ENCODE data around the gene SEC61A2.
"Not testable (repeated sequence)": the region's sequence is repeated elsewhere in the genome, so short reads cannot be mapped to it uniquely, and the experiment has no call there.

The SEC61A2 gene

GRCh38 chr10:12097361-12097760 is 32.1 kb upstream of the SEC61A2 start:
- not testable (repeated sequence) for H3K27me3 ChIP-seq (ENCODE audit: insufficient read depth, low read length, poor library complexity); DNase-seq; H3K56ac ChIP-seq (ENCODE audit: low read length); H3K4me3 ChIP-seq (ENCODE audit: low read length); H2BK15ac ChIP-seq (replicated peaks; ENCODE audit: low read depth); H3K18ac ChIP-seq (ENCODE audit: low read length); H3K4ac ChIP-seq (ENCODE audit: low read depth, low read length); H2AK5ac ChIP-seq (ENCODE audit: low read length); H3K4me1 ChIP-seq (ENCODE audit: control insufficient read depth, low read depth, low read length); H4K8ac ChIP-seq (ENCODE audit: low read depth, low read length); H4K5ac ChIP-seq (ENCODE audit: low read length); H3K79me2 ChIP-seq (ENCODE audit: control insufficient read depth, insufficient read depth, low read length); H3K79me1 ChIP-seq (ENCODE audit: low read length); H3K27ac ChIP-seq (ENCODE audit: low read depth, low read length); H2BK5ac ChIP-seq (ENCODE audit: low read length); H3K4me2 ChIP-seq (ENCODE audit: low read length); H2BK120ac ChIP-seq (ENCODE audit: low read depth, low read length); H3K9ac ChIP-seq (ENCODE audit: low read length); H3K36me3 ChIP-seq (ENCODE audit: control insufficient read depth, insufficient read depth, low read length); H3K23ac ChIP-seq (ENCODE audit: low read length)
- WGBS (ENCODE audit: extremely low coverage, insufficient coverage, low lambda C conversion rate), result no CpG with 5 or more reads among the region's 9 CpGs

DNA sequence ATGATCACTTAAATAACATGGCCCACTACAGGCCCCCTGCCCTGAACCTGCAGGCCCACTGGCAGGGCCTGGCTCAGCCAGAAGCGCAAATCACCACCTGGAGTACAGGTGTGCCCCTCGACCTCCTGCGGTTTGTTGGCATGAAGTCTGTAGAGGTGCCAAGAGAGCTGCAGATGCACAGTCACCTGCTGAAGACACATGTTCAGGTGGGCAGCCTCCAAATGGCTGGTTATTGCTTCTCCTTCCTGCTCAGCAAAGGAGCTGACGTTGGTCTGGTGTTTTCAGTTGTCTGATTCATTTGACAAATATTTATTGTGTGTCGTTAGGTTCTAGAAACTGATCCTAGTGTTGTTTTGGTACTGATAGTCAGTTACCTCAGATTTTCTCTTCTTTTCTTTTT is 31.7 kb upstream of the SEC61A2 start:
- Histone ChIP-seq H3K4me1 (ENCODE audit: control insufficient read depth, low read depth, low read length) (no peaks in the 10 kb centered on the region), H3K79me2 (ENCODE audit: control insufficient read depth, insufficient read depth, low read length) (no peaks in the 10 kb centered on the region), H2BK15ac (replicated peaks; ENCODE audit: low read depth) (no peak overlapping the region), H3K79me1 (ENCODE audit: low read length) (no peaks in the 10 kb centered on the region), H3K18ac (ENCODE audit: low read length) (no peak overlapping the region), H4K8ac (ENCODE audit: low read depth, low read length) (no peak overlapping the region), H3K27ac (ENCODE audit: low read depth, low read length) (no peak overlapping the region), H3K9ac (ENCODE audit: low read length) (no peak overlapping the region), H4K5ac (ENCODE audit: low read length) (no peak overlapping the region), H3K4ac (ENCODE audit: low read depth, low read length) (no peak overlapping the region), H3K4me2 (ENCODE audit: low read length) (no peak overlapping the region), H3K27me3 (ENCODE audit: insufficient read depth, low read length, poor library complexity) (no peaks in the 10 kb centered on the region), H3K56ac (ENCODE audit: low read length) (no peak overlapping the region), H3K4me3 (ENCODE audit: low read length) (no peak overlapping the region), H2AK5ac (ENCODE audit: low read length) (no peak overlapping the region), H3K36me3 (ENCODE audit: control insufficient read depth, insufficient read depth, low read length) (peaks cover 4% of the 10 kb centered on the region), H2BK5ac (ENCODE audit: low read length) (no peak overlapping the region), H3K23ac (ENCODE audit: low read length) (no peak overlapping the region), H2BK120ac (ENCODE audit: low read depth, low read length) (no peak overlapping the region)
- DNase-seq, result no peak
- no CpG with 5 or more reads among the region's 5 CpGs for WGBS (ENCODE audit: extremely low coverage, insufficient coverage, low lambda C conversion rate)

DNA sequence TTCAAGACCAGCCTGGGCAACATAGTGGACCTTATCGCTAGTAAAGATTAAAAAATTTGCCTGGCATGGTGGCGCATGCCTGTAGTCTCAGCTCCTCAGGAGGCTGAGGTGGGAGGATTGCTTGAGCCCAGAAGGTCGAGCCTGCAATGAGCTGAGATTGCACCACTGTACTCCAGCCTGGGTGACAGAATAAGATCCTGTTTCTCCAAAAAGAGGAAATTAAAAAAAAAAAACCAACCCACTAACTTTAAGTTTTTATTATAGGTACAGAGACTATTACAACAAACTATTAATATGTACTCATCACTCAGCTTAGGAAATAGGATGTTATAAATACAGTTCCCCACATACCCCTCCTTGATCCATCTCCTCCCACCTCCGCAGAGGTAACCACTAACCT is 30.5 kb upstream of the SEC61A2 start:
- no peak overlapping the region for H4K8ac ChIP-seq (ENCODE audit: low read depth, low read length)
- no peak overlapping the region for H2BK15ac ChIP-seq (replicated peaks; ENCODE audit: low read depth)
- no peak overlapping the region for H3K18ac ChIP-seq (ENCODE audit: low read length)
- no peak overlapping the region for H3K4me3 ChIP-seq (ENCODE audit: low read length)
- DNase-seq, result no peak
- no peak overlapping the region for H3K23ac ChIP-seq (ENCODE audit: low read length)
- no peaks in the 10 kb centered on the region for H3K79me2 ChIP-seq (ENCODE audit: control insufficient read depth, insufficient read depth, low read length)
- no peak overlapping the region for H2BK5ac ChIP-seq (ENCODE audit: low read length)
- H3K27ac ChIP-seq (ENCODE audit: low read depth, low read length), result no peak overlapping the region
- no peaks in the 10 kb centered on the region for H3K79me1 ChIP-seq (ENCODE audit: low read length)
- H3K4ac ChIP-seq (ENCODE audit: low read depth, low read length), result no peak overlapping the region
- no peak overlapping the region for H2AK5ac ChIP-seq (ENCODE audit: low read length)
- peaks cover 6% of the 10 kb centered on the region for H3K36me3 ChIP-seq (ENCODE audit: control insufficient read depth, insufficient read depth, low read length)
- no peaks in the 10 kb centered on the region for H3K27me3 ChIP-seq (ENCODE audit: insufficient read depth, low read length, poor library complexity)
- H3K9ac ChIP-seq (ENCODE audit: low read length), result no peak overlapping the region
- no peak overlapping the region for H2BK120ac ChIP-seq (ENCODE audit: low read depth, low read length)
- H3K4me1 ChIP-seq (ENCODE audit: control insufficient read depth, low read depth, low read length), result no peaks in the 10 kb centered on the region
- no peak overlapping the region for H4K5ac ChIP-seq (ENCODE audit: low read length)
- H3K56ac ChIP-seq (ENCODE audit: low read length), result no peak overlapping the region
- WGBS (ENCODE audit: extremely low coverage, insufficient coverage, low lambda C conversion rate), result no CpG with 5 or more reads among the region's 4 CpGs
- no peak overlapping the region for H3K4me2 ChIP-seq (ENCODE audit: low read length)

DNA sequence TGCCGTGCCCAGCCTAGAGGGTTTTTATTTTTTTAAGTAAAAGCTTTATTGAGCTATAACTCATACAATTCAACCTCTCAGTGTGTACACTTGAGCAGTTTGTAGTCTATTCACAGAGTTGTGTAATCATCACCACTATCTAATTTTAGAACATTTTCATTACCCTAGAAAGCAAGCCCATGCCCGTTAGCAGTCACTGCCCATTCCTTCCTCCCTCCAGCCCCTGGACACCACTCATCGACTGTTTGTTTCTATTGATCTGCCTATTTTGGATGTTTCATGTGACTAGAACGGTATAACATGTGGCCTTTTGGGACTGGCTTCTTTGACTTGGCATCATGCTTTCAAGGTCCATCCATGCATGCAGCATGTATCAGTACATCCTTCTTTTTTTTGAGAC is 25.7 kb upstream of the SEC61A2 start:
- H3K4me3 ChIP-seq (ENCODE audit: low read length), result no peak overlapping the region
- DNase-seq, result no peak
- H3K79me2 ChIP-seq (ENCODE audit: control insufficient read depth, insufficient read depth, low read length), result no peaks in the 10 kb centered on the region
- WGBS (ENCODE audit: extremely low coverage, insufficient coverage, low lambda C conversion rate), result no CpG with 5 or more reads among the region's 4 CpGs
- no peak overlapping the region for H3K4me2 ChIP-seq (ENCODE audit: low read length)
- no peaks in the 10 kb centered on the region for H3K27me3 ChIP-seq (ENCODE audit: insufficient read depth, low read length, poor library complexity)
- H3K36me3 ChIP-seq (ENCODE audit: control insufficient read depth, insufficient read depth, low read length), result peaks cover 5% of the 10 kb centered on the region
- no peak overlapping the region for H3K27ac ChIP-seq (ENCODE audit: low read depth, low read length)
- no peak overlapping the region for H3K9ac ChIP-seq (ENCODE audit: low read length)
- H3K18ac ChIP-seq (ENCODE audit: low read length), result no peak overlapping the region
- no peak overlapping the region for H2BK5ac ChIP-seq (ENCODE audit: low read length)
- H3K56ac ChIP-seq (ENCODE audit: low read length), result no peak overlapping the region
- no peak overlapping the region for H3K23ac ChIP-seq (ENCODE audit: low read length)
- no peaks in the 10 kb centered on the region for H3K4me1 ChIP-seq (ENCODE audit: control insufficient read depth, low read depth, low read length)
- no peak overlapping the region for H3K4ac ChIP-seq (ENCODE audit: low read depth, low read length)
- H3K79me1 ChIP-seq (ENCODE audit: low read length), result no peaks in the 10 kb centered on the region
- H4K8ac ChIP-seq (ENCODE audit: low read depth, low read length), result no peak overlapping the region
- no peak overlapping the region for H2BK15ac ChIP-seq (replicated peaks; ENCODE audit: low read depth)
- H4K5ac ChIP-seq (ENCODE audit: low read length), result no peak overlapping the region
- no peak overlapping the region for H2AK5ac ChIP-seq (ENCODE audit: low read length)
- H2BK120ac ChIP-seq (ENCODE audit: low read depth, low read length), result no peak overlapping the region

GRCh38 chr10:12107781-12108180 is 21.7 kb upstream of the SEC61A2 start:
- Histone ChIP-seq H2BK120ac (ENCODE audit: low read depth, low read length) (no peak overlapping the region), H3K4me3 (ENCODE audit: low read length) (no peak overlapping the region), H3K18ac (ENCODE audit: low read length) (no peak overlapping the region), H3K4me2 (ENCODE audit: low read length) (no peak overlapping the region), H3K79me1 (ENCODE audit: low read length) (no peaks in the 10 kb centered on the region), H2AK5ac (ENCODE audit: low read length) (no peak overlapping the region), H3K4me1 (ENCODE audit: control insufficient read depth, low read depth, low read length) (no peaks in the 10 kb centered on the region), H3K23ac (ENCODE audit: low read length) (no peak overlapping the region), H4K5ac (ENCODE audit: low read length) (no peak overlapping the region), H2BK15ac (replicated peaks; ENCODE audit: low read depth) (no peak overlapping the region), H3K9ac (ENCODE audit: low read length) (no peak overlapping the region), H3K36me3 (ENCODE audit: control insufficient read depth, insufficient read depth, low read length) (peaks cover 5% of the 10 kb centered on the region), H4K8ac (ENCODE audit: low read depth, low read length) (no peak overlapping the region), H3K4ac (ENCODE audit: low read depth, low read length) (no peak overlapping the region), H3K27me3 (ENCODE audit: insufficient read depth, low read length, poor library complexity) (no peaks in the 10 kb centered on the region), H2BK5ac (ENCODE audit: low read length) (no peak overlapping the region), H3K56ac (ENCODE audit: low read length) (no peak overlapping the region), H3K79me2 (ENCODE audit: control insufficient read depth, insufficient read depth, low read length) (no peaks in the 10 kb centered on the region), H3K27ac (ENCODE audit: low read depth, low read length) (no peak overlapping the region)
- WGBS (ENCODE audit: extremely low coverage, insufficient coverage, low lambda C conversion rate), result no CpG with 5 or more reads among the region's 14 CpGs
- DNase-seq, result no peak

DNA sequence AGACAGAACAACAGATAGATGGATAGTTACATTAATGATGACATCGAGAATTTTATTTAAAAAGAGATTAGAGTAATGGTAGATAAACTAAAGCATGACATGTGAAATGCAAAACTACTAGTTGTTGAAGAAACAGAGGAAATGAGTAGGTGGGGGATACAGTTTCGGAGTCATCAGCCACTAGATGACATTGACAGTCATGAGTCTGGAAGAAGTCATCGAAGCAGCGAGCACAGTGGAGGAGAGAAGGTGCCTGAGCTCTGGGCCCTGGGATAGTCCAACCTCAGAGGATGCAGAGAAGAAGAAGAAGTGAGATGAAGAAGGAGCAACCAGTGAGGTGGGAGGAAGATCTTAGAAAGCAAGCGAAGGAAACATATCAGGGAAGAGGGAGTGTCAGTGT is 20.2 kb upstream of the SEC61A2 start:
- Histone ChIP-seq H3K4me1 (ENCODE audit: control insufficient read depth, low read depth, low read length) (no peaks in the 10 kb centered on the region), H3K27ac (ENCODE audit: low read depth, low read length) (no peak overlapping the region), H3K18ac (ENCODE audit: low read length) (no peak overlapping the region), H3K56ac (ENCODE audit: low read length) (no peak overlapping the region), H4K5ac (ENCODE audit: low read length) (no peak overlapping the region), H2BK5ac (ENCODE audit: low read length) (no peak overlapping the region), H3K79me1 (ENCODE audit: low read length) (no peaks in the 10 kb centered on the region), H3K27me3 (ENCODE audit: insufficient read depth, low read length, poor library complexity) (no peaks in the 10 kb centered on the region), H3K4me2 (ENCODE audit: low read length) (no peak overlapping the region), H2BK120ac (ENCODE audit: low read depth, low read length) (no peak overlapping the region), H2AK5ac (ENCODE audit: low read length) (no peak overlapping the region), H3K23ac (ENCODE audit: low read length) (no peak overlapping the region), H3K4me3 (ENCODE audit: low read length) (no peak overlapping the region), H3K9ac (ENCODE audit: low read length) (no peak overlapping the region), H4K8ac (ENCODE audit: low read depth, low read length) (no peak overlapping the region), H3K79me2 (ENCODE audit: control insufficient read depth, insufficient read depth, low read length) (no peaks in the 10 kb centered on the region), H2BK15ac (replicated peaks; ENCODE audit: low read depth) (no peak overlapping the region), H3K36me3 (ENCODE audit: control insufficient read depth, insufficient read depth, low read length) (peaks cover 2% of the 10 kb centered on the region), H3K4ac (ENCODE audit: low read depth, low read length) (no peak overlapping the region)
- no peak for DNase-seq
- WGBS (ENCODE audit: extremely low coverage, insufficient coverage, low lambda C conversion rate), result 100% methylated on average over 1 of the region's 5 CpGs
